NCI-H345 (cell line): ENCODE results near the gene MRTO4.
"Not testable (repeated sequence)": the region's sequence is repeated elsewhere in the genome, so short reads cannot be mapped to it uniquely, and the experiment has no call there.

Experiments used
- DNase-seq: peaks from one replicate; lab custom pipeline; 2025; lab: John Stamatoyannopoulos, UW

MRTO4 gene

DNA sequence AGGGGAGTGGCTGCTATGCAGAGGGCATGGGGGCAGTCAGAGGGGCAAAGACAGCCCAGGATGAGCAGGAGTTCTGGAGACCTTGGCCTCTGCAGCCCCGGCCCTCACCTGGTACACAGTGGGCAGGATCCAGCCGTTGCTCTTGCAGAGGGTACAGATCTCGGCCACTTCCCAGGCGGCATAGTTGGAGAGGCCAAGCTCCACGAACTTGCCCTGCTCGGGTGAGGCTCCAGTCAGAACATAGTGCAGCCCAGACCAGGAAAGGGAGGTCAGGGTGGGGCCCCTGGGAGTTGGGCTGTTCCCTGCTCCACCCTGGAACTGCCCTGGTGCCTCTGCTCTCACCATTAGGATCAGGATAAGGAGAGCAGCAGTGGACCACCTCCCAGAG lies 18.7 kb downstream of the MRTO4 start:
- DNase-seq: not testable (repeated sequence)

DNA sequence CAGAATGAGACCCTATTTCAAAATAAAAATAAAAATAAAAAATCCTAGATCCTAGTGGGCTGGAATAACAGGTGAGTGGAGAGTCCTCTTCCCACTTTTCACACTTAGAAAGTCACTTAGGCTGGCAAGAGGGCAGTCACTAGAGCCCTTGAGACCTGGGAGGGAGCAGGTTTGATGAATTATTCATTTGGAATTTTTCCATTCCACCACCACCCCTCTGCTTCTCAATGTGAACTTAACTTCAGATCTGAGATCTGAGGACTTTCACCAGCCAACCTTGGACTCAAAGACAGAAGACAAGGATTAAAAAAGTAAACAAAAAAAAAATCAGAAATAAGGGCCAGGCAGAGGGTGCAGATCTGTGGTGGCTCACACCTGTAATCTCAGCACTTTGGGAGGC lies 20.5 kb downstream of the MRTO4 start:
- DNase-seq: no peak

DNA sequence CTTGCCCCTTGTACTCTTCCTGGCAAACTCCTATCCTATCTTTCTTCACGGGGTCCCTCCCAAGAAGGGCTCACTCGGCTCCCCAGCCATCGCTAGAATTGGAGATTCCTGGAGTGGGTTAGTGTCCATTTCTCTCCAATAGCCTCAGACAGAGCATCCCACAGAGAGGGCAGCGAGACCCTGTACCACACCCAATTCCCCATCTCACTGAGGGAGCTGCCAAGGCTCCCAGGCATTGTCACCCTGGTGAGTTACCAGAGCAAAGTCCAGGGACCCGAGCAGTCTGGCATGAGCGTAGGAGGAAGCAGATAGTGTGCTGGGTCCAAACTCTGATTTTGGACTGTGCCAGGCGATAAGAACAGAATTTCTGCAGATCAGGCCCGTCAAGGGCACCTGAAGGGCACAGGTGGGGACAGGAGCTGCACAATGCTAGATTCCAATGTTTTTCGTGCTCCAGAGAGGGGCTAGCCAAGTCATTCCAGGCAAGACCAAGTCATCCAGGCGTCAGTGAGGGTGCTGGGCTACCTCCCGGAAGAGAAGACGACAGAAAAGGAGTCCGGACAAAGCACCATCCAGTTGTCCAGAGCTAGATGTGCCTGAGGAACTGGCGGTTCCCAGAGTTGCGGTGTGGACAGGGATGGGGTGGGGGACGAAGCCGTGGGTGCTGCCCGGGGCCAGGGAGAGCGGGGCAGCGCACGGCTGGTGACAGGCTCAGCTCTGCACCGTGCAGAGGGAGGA lies 21.7 kb downstream of the MRTO4 start:
- DNase-seq: no peak

DNA sequence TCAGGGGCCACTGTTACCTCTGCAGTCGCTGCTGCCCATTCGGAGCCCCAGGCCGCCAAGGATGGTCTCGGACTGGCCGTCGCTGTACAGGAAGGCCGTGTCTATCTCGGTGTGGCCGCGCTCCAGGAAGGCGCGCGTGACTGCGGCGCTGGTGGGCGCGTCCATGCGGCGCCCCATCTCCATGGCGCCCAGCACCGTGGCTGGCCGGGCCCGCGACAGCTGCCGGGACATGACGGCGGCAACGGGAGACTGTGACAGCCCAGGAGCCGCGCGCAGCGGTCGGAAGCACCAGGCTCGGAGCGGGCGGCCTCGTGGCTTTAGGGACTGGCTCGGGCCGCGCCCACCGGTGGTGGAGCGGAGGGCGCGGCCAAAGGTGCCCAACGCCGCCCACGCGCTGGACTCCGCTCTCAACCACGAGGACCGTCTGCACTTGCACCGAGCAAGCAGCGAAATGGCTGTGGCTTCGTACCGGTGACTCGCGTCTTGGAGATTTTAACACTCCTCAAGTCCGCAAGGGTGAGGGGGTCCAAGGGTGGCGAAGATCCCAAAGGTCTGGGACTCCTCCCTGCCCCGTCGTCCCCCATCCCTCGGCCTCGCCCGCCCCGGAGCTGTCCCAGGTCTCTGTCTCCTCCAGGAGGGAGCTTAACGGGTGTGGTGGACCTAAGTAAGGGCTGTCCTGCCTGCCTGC lies 22.4 kb downstream of the MRTO4 start:
- DNase-seq: not testable (repeated sequence)

DNA sequence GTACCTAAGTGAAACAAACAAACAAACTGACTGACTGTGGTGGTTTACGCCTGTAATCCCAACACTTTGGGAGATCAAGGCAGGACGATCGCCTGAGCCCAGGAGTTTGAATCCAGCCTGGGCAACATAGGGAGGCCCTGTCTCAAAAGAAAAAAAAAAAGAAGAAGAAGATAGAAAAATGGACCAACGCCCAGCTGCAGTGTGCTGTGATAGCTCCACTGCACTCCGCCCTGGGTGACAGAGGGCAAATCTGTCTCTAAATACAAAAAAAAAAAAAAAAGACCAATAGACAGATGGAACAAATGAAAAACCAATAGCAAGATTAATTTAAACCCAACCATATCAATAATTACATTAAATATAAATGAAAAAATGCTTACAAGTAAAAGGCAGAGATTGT lies 23.0 kb downstream of the MRTO4 start:
- DNase-seq: no peak

DNA sequence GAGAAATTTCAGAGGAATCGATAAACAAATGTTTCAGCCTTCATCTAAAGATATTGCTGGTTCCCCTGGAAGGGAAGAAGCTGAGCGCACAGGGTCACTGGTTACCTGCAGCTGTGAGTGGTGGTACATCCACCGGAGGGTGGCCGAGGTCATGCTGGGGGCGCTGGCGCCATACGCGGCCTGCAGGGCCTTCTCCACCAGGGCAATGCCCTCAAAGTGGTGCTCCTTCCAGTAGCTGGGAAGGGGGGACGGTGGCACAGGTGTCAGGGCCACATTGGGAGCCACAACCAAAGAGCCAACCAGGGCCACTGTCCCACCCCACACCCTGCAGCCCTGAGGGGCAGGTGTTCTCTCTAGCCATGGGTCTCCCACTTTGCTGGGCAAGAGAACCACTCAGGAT lies 32.3 kb downstream of the MRTO4 start:
- no peak for DNase-seq

DNA sequence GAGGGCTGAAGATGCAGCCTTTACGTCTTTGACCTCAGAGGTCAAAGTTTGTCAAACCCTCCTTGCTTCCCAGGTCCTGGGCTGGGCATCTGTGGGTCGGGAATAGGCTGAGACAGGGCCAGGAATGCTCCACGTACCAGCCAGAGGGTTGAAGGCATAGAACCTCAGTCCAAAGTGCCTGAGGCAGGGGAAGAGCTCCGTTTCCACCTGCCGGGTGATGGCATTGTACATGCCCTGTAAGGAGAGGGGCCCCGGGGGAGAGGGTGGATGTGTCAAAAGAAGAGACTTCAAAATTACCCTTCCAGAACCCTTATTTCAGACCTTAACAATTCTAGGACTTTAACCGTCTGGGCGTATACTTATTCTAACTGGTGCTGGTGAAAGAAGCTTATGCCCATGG lies 33.3 kb downstream of the MRTO4 start:
- DNase-seq: no peak

DNA sequence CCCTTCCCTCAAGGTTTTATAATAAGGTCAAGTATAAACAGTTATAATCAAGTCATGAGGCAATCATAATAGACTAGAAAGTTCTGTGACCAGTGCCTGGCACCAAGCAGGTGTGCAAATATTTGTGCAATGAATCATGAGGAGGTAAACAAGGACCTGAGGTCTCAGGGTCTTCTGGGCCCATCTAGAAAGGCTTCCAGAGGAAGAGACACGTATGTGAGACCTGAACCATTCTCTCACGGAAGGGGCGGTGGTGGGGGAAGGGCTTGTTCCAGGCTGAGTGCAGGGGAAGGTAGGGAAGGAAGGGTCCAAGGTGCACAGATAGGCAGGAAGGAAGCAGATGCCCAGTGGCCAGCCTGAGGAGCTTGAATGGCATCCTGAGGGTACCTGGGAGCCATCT lies 33.8 kb downstream of the MRTO4 start:
- DNase-seq: not testable (repeated sequence)

DNA sequence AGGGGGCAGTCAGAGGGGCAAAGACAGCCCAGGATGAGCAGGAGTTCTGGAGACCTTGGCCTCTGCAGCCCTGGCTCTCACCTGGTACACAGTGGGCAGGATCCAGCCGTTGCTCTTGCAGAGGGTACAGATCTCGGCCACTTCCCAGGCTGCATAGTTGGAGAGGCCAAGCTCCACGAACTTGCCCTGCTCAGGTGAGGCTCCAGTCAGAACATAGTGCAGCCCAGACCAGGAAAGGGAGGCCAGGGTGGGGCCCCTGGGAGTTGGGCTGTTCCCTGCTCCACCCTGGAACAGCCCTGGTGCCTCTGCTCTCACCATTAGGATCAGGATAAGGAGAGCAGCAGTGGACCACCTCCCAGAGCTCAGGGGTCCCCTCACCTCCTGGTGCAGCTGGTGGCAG lies 34.2 kb downstream of the MRTO4 start:
- DNase-seq: not testable (repeated sequence)

DNA sequence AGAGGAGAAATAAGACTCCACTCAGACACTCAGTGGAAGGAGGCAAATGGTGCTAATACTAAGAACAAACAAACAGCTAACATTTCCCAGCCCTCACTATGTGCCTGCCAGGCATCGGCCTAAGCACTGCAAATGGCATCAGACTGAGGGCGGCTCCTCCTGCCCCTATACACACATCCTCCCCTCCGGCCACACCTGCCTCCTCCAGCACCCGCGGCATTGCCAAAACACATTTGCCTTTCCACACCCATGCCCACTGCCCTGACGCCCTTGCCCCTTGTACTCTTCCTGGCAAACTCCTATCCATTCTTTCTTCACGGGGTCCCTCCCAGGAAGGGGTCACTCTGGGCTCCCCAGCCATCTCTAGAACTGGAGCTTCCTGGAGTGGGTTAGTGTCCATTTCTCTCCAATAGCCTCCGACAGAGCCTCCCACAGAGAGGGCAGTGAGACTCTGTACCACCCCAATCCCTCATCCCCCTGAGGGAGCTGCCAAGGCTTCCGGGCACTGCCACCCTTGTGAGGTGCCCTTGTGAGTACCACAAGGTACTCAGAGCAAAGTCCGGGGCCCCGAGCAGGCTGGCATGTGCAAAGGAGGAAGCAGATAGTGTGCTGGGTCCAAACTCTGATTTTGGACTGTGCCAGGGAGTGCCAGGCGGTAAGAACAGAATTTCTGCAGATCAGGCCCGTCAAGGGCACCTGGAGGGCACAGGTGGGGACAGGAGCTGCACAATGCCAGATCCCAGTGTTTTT lies 36.0 kb downstream of the MRTO4 start:
- DNase-seq: no peak

DNA sequence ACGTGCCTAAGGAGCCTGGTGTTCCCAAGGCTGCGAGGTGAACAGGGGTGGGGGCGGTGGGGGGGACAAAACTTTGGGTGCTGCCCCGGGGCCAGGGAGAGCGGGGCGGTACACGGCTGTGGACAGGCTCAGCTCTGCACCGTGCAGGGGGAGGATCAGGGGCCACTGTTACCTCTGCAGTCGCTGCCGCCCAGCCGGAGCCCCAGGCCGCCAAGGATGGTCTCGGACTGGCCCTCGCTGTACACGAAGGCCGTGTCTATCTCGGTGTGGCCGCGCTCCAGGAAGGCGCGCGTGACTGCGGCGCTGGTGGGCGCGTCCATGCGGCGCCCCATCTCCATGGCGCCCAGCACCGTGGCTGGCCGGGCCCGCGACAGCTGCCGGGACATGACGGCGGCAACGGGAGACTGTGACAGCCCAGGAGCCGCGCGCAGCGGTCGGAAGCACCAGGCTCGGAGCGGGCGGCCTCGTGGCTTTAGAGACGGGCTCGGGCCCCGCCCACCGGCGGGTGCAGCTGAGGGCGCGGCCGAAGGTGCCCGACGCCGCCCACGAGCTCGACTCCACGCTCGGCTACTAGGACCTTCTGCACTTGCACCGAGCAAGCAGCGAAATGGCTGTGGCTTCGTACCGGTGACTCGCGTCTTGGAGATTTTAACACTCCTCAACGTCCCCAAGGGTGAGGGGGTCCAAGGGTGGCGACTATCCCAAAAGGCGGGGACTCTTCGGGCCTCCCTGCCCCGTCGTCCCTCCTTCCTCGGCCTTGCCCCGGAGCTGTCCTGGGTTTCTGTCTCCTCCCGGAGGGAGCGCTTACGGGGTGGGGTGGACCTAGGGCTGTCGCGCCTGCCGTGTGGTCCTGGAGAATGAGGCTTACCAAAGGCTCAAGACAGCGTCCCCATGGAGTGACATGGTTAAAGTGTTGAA lies 37.0 kb downstream of the MRTO4 start, which contains the start of gene AKR7A3:
Gene AKR7A3, minus strand, starts transcription at position 447 of the 918 bp plus-strand sequence. Its CDS starts 61 bp downstream, at position 386.
- DNase-seq: not testable (repeated sequence)

DNA sequence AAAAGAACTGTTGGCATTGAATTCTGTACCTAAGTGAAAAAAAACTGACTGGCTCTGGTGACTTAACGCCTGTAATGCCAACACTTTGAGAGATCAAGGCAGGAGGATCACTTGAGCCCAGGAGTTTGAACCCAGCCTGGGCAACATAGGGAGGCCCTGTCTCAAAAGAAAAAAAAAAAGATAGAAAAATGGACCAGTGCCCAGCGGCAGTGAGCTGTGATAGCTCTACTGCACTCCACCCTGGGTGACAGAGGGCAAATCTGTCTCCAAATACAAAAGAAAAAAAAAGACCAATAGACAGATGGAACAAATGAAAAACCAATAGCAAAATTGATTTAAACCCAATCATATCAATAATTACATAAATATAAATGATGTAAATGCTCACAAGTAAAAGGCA lies 37.6 kb downstream of the MRTO4 start:
- DNase-seq: no peak

DNA sequence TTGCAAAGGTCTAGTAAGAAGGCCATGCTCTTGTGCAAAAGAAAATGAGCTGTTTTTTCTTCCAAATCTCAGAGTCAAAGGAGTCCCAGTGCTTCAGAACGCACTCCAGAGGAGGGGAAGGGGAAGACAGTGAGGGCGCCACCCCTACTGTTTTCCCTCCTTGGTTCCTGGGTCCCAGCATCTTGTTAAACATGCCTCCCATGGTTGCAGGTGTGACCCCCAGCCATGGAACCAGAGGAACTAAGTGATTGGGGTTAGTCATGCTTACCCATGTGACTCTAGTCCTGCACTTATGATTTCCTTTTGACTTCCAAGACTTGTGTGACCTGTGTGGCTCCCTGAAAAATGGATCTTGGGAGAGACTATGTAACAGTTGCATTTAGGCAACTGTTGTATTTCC lies 43.0 kb downstream of the MRTO4 start:
- DNase-seq: no peak

DNA sequence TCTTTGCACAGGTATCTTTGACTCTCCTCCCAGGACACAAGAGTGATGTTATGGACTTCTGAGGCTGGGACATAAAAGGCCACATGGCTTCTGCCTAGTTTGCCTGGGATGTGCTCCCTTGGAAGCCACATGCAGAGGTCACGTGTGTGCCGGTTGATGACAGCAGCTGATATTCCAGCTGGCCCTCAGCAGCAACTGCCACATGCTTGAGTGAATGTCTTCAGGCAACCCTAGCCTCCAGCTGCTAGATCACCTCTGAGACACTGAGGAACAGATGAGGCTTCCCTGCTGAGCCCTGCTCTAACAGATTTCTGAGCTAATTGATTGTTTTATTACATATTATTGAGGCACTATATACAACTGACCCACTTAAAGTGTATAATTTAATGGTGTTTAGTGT lies 48.6 kb downstream of the MRTO4 start:
- DNase-seq: peak; percentile 8

DNA sequence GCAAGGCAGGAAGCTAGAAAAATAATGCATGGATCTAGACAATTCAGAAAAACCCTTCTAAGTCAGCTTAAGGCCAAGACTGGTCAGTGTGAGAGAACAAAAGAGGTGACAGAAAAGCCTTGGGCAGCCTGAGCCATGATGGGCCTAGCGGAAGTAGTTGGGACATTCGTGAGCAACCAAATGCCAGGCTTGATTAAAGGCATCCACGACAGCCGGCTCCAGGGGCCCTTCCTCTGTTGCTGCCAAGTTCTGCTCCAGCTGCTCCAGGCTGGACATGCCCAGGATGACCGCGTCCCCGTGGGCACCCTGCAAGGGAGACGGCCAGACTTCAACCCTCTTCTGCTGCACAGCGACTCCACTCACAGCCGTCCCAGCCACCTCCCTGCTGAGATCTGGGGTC lies 52.5 kb downstream of the MRTO4 start:
- DNase-seq: not testable (repeated sequence)

DNA sequence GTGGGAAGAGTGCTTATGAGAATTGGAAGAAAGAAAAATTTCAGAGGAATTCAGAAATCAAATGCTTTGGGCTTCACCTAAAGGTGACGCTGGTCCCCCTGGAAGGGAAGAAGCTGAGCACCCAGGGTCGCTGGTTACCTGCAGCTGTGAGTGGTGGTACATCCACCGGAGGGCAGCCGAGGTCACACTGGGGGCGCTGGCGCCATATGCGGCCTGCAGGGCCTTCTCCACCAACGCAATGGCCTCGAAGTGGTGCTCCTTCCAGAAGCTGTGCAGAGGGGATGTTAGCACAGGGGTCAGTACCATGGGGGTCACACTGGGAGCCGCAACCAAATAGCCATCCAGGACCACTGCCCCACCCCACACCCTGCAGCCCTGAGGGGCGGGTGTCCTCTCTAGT lies 54.3 kb downstream of the MRTO4 start:
- DNase-seq: no peak

DNA sequence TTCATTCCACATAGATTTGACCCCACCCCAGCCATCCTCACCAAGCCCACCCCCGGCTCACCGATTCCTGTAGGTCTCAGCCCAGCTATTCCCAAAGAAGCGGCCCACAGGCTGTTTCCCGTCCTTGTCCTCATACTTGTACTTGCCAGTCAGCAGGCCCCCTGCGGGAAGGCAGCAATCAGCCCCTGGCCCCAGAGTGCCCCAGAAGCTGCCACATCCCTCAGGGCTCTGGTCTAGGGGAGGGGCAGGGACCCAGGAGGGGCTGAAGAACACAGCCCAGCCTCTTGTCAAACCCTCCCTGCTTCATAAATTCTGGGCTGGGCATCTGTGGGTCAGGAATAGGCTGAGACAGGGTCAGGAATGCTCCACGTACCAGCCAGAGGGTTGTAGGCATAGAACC lies 55.3 kb downstream of the MRTO4 start:
- no peak for DNase-seq

DNA sequence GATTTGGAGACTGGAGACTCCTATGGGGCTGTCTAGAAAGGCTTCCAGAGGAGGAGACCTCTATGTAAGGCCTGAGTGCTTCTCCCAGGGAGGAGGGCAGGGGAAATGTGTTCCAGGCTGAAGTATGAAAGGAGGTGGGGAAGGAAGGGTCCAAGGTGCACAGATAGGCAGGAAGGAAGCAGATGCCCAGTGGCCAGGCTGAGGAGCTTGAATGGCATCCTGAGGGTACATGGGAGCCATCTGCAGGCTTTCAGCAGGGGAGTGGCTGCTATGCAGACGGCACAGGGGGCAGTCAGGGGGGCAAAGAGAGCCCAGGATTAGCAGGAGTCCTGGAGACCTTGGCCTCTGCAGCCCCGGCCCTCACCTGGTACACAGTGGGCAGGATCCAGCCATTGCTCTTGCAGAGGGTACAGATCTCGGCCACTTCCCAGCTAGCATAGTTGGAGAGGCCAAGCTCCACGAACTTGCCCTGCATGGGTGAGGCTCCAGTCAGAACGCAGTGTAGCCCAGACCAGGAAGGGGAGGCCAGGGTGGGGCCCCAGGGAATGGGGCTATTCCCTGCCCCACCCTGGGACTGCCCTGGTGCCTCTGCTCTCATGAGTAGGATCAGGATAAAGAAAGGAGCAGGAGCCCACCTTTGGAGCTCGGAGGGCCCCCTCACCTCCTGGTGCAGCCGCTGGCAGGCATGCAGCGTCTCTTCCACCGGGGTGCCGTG lies 56.3 kb downstream of the MRTO4 start:
- no peak for DNase-seq

DNA sequence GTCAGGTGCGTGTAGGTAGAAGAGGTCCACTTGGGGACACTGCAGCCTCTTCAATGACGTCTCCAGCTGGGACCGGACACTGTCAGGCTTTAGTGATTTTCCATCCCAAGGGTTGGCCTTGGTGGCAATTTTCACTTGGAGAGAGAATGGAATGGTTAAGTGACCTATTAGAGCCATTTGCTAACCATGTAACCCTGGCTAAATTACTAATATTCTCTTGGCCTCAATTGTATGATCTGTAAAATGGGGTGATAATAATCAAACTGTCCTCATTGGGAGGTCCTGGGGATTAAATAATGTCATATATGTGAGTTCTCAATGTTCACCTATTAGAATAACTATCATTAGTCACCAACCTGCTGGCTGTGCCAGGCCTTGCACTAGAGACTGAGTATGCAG lies 56.9 kb downstream of the MRTO4 start:
- no peak for DNase-seq

DNA sequence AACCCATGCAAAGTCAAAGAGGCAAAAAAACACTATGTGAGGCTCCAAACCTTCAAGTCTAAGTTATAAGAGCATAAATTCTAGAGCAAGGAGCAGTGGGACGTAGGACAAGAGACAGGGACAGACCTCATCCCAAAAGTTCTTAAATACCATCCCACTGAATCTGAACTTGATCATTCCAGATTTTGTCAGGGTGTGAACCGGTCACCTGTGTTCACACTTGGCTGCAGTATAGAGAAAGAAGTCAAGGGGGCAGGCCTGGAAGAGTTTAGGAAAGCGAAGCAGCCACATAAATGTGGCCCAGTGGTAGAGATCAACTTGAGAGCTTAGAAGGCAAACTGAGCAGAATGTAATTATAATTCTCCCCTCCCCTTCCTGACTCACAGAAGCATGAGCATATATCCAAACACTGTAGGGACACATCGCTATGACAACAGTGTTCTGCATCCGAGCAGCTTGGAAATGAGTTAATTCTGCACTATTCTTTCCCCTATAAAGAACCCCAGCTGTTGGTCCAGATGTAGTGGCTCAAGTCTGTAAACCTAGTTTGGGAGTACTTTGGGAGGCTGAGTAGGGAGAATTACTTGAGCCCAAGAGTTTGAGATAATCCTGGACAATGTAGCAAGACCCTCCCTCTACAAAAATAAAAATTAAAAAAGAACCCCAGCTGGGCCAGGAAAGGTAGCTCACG lies 57.7 kb downstream of the MRTO4 start:
- DNase-seq: no peak
